IMR-90 (cell line): Measurements from ENCODE around the gene OSM. TPM values are rescaled to one million over a fixed set of nuclear protein-coding genes. Genes with fewer than 3 reads are reported as not detected.

Experiments used
- SMC3 ChIP-seq: fragments of 150-350 bp; IDR thresholded peaks from 2 replicates; pipeline ENCODE4 v1.6.1; 2016; ENCODE audit warnings: low read depth, mild to moderate bottlenecking, antibody characterized with exemption, low read length, moderate library complexity
- polyA plus RNA-seq, 3 experiments: library from polyadenylated mRNA; depleted of rRNA; stranded (reverse); fragments of >200 nt; gene quantifications; 2 replicates each; pipeline ENCODE4 v1.2.3, GENCODE V29; 2012; ENCODE audit warnings: low replicate concordance in 1 of 3
- total RNA-seq: library from RNA; depleted of rRNA; stranded (reverse); fragments of >200 nt; gene quantifications from 2 replicates; pipeline ENCODE4 v1.2.3, GENCODE V29; 2012
- TF ChIP-seq, protein P1 (sequence below): fragments of 150-350 bp; IDR thresholded peaks from 2 replicates; pipeline ENCODE4 v1.6.1; 2016; ENCODE audit warnings: low read depth, mild to moderate bottlenecking, low read length, moderate library complexity, borderline replicate concordance

The OSM gene
- total and polyA plus RNA-seq, 2 of the 4 experiments (the other 2 are of a cell fraction) = not detected

GRCh38 chr22:30241576-30242371 lies 24.9 kb downstream of the OSM start (continued):
- TF ChIP-seq, protein P1, sequence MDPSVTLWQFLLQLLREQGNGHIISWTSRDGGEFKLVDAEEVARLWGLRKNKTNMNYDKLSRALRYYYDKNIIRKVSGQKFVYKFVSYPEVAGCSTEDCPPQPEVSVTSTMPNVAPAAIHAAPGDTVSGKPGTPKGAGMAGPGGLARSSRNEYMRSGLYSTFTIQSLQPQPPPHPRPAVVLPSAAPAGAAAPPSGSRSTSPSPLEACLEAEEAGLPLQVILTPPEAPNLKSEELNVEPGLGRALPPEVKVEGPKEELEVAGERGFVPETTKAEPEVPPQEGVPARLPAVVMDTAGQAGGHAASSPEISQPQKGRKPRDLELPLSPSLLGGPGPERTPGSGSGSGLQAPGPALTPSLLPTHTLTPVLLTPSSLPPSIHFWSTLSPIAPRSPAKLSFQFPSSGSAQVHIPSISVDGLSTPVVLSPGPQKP = no peak
- TF ChIP-seq SMC3 = no peak
